GM21786 (cell line): ENCODE data around the gene ATG7.

Experiments
- ATAC-seq: cut with Tn5 transposase; IDR thresholded peaks from one replicate; pipeline ENCODE4 v1.9.1; 2021; ENCODE audit not compliant: unreplicated experiment

ATG7 gene

DNA sequence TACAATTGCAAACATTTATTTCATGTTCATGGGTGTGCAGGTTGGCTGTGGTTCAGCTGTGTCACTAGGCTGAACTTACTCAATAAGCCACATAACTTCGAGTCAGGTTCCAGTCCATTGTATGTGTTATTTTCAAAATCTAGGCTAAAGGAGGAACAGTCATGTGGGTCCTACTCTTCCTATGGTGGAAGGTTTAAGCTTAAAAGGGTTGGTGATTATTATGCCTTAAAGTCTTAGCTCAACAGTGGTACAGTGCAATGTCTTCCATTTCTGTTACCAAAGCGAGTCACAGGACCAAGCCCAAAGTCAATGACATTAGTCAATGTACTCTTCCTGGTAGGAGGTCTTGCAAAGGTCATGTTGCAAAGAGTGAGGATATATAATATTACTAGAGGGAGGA is 78.2 kb downstream of the ATG7 start:
- no peak for ATAC-seq

GRCh38 chr3:11351451-11351850 is 79.3 kb downstream of the ATG7 start:
- ATAC-seq: no peak

GRCh38 chr3:11356269-11356668 is 84.1 kb downstream of the ATG7 start:
- ATAC-seq: no peak

GRCh38 chr3:11362600-11362999 is 90.4 kb downstream of the ATG7 start:
- ATAC-seq: no peak

DNA sequence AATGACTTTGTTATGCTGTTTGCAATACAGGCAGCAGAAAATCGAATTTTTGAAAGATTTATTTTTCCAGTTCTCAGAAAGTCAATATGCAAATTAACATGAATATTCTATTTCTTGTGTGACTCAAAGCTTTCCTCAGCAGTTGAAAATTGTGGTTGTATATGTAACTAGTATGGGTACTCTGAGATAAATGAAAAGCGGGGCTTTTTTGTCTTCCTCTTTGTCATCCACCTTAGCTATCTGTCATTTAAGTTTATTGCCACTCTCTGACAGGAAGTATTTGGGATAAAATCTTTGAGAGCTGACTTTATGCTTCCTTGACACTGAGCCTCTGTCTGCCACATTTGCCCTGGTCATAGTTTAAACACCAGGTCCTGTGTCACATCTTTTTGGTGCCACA is 91.5 kb downstream of the ATG7 start:
- no peak for ATAC-seq

- no peak for ATAC-seq
Measured at GRCh38 chr3:11364181-11364580, 92.0 kb downstream of the ATG7 start.

DNA sequence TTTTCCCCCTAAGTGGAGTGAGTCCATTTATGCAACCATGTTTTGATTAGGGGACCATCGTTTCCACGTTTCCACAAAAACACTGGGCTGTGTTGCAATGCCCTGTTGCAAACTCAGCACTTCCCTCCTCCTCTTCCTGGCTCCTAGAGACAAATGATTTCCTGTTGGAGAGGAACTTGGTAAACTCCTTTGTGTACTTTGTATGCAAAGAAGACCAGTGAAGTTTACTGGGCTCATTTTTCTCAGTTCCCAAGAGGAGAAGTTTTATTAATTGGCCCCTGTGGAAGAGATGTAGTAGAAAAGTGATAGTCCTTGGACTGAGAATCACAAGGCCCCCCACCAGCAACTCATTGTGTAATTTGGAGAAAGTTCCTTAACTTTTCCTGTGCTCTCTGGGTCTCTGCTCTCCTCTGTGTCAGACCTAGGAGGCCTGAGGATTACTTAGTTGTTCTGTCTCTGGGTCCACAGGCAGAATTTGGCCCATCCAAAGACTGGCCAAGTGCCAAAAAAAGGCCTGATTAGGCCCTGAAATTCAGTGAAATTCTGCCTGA is 95.0 kb downstream of the ATG7 start:
- ATAC-seq: no peak

DNA sequence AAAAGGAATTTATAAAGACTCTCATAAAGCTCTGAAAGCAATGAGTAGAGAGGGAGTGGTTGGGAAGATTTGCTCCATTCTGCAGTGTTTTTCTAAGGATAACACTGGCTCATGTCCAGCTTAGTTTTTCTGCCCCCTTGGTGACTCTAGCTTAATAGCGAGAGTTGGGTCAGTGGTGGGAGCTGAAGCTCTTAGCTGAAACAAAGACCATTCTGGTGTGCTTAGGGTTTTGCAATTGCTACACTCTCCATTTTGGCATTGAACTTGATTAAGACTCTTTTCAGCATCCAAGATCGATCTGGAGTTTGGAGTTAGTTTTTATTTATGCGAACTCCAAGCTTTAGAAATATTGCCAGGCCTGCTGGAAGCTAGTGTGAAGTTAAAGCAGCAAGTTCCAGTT is 98.0 kb downstream of the ATG7 start:
- ATAC-seq: no peak

DNA sequence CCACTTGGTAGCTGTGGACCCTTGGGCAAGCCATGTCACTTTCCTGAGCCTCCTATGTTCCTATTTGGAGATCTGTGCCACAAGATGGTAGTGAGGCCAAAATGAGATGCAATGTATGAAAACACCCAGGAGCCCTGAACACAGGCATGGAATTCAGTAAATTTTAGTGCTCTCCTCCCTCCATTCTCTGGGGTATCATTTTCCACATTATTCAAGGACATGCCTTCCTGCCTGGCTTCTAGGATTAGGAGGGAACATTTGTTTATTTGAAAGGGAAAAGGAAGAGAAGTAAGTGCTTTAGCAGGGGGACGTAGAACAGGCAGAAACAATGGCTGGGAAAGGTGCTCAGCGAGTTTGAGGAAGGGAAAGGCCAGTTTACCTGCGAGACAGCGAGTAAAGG is 98.8 kb downstream of the ATG7 start:
- ATAC-seq: no peak

- ATAC-seq: no peak
Measured at GRCh38 chr3:11371747-11372146, 99.5 kb downstream of the ATG7 start.

DNA sequence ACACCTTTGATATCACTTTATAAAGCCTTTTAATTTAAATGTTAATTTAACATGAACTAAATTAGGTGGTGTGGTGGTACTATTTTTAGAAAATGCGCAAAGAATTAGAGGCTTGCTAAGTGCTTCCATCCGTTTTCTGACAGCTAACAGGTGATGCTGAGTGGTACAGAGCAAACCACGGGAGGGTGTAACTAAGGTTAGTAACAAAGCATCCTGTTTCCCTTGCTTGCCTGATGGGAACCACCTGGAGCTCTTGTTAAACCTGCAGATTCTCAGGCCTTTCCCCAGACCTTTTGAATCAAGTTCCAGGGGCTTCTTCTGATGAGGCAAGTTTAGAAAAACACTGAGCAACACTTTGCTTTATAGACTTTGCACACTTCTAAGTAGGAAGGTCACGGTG is 101.0 kb downstream of the ATG7 start:
- no peak for ATAC-seq

DNA sequence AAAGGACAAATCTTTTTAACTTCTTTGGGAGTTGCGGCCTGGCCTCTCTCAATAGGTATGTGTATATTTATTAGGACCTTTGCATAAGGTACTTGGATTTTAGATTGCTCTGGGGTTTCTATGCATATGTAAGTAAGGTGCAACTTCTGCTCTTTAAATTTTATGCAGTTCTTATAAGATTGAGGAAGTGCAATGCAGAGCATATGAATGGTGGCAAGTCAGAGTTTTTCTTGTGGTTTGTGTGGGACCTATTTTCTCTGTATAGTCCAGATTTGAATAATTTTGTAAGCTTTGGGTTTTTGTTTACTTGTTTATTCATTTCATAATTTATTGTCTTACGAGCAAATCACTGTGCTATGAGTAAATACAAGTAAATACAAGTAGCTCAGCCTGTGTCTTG is 101.5 kb downstream of the ATG7 start:
- ATAC-seq: no peak

- ATAC-seq: no peak
Measured at GRCh38 chr3:11375333-11376088, 103.3 kb downstream of the ATG7 start.

DNA sequence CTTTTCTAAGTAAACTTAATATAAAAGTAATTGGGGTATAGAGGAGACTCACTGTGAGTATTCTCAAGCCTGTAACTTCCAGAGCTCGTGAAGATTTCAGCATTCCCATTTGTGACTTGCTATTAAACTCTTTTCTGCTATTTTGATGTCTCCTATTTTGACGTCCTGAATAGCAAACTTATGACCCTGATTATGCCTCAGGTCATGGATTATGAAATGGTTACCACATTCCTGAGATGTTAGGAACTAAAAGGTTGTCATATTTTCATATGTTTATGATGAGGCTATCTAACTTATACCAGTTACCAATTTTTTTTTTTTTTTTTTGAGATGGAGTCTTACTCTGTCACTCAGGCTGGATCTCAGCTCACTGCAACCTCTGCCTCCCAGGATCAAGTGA is 105.5 kb downstream of the ATG7 start:
- no peak for ATAC-seq

GRCh38 chr3:11379238-11379823 is 107.1 kb downstream of the ATG7 start:
- no peak for ATAC-seq

GRCh38 chr3:11379824-11380701 is 107.9 kb downstream of the ATG7 start:
- ATAC-seq: no peak

DNA sequence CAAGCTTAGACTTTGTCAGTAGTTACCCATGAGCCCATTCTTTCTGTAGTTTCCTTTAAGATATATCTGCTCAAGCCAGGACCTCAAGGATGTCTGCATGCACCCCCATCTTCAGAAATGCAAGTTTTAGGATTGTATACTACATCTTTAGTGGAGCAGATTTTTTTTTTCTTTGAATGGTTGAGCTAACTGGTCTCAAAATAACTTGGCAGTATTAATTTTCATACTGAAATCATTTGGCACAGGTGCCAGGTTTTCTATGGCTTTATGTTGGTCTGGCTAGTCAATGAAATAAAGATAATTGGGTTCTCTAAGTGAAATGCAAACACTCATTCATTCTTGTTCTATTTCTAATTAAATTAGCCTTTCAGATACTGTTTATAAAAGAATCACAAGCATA is 108.9 kb downstream of the ATG7 start:
- no peak for ATAC-seq

GRCh38 chr3:11381563-11381962 is 109.4 kb downstream of the ATG7 start:
- ATAC-seq: no peak

DNA sequence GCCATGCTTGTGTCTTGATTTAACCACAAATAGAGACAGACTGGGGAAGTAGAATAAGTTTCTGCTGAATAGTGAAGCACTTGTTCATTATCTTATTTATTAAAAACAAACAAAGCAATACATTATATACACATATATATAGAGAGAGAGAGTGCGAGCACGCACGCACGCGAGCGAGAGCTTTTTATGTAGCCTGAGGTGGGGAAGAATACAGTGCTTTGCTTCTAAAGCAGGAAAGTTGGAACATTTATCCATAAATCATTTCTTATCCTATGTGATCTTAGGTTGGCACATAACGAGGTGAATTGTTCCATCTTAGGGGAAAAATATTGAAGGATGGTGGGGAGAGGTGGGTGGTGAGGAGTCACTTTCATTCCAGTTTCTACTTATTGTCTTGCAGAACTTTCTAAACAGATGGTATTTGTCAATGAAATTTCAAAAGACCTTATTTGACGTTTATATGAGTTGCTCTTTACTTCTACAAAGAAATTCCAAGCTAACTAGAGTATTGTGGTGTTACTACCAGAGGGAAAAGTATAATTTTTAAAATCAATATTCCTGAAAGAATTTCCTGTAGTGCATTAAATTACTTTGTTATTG is 110.0 kb downstream of the ATG7 start:
- ATAC-seq: no peak

DNA sequence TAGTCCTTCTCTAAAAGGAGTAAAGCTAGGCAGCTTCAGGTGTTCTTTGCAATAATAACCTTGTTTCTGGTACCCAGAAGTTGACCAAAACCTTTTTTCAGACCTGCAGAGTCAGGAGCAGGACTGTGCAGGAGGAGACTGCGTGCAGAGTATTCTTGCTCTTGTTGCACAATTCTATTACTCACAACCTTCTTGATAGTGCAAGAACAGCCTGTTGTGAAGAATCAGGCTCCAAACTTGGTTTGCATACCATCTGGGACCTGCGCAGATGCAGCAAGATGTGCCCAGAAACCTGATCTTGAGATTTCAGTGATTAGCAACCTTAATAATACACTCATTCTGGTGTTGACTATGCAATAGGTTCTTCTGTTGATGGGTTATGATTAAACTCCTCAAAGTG is 111.9 kb downstream of the ATG7 start:
- no peak for ATAC-seq

DNA sequence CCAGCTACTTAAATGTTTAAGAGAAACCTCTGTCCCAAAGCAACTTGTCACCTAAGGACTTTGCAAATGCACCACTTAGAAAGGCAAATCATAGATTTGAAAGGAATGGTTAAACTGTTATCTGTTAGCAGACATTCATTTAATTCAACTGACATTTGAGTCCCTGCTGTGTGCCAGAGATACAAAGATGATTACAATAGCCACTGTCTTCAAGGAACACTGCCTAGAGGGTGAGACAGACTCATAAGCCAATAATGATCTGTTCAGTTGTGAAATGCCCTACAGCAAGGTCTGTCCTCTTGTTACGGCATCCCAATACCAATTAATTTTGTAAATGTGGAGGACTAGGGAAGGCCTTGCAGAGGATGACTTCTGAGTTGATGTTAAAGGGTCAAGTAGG is 113.1 kb downstream of the ATG7 start:
- no peak for ATAC-seq
